Measurements from ENCODE around the gene COLEC12.
A peak's percentile ranks its signal among the peaks of the same experiment; 100 is the strongest.

The COLEC12 gene

DNA sequence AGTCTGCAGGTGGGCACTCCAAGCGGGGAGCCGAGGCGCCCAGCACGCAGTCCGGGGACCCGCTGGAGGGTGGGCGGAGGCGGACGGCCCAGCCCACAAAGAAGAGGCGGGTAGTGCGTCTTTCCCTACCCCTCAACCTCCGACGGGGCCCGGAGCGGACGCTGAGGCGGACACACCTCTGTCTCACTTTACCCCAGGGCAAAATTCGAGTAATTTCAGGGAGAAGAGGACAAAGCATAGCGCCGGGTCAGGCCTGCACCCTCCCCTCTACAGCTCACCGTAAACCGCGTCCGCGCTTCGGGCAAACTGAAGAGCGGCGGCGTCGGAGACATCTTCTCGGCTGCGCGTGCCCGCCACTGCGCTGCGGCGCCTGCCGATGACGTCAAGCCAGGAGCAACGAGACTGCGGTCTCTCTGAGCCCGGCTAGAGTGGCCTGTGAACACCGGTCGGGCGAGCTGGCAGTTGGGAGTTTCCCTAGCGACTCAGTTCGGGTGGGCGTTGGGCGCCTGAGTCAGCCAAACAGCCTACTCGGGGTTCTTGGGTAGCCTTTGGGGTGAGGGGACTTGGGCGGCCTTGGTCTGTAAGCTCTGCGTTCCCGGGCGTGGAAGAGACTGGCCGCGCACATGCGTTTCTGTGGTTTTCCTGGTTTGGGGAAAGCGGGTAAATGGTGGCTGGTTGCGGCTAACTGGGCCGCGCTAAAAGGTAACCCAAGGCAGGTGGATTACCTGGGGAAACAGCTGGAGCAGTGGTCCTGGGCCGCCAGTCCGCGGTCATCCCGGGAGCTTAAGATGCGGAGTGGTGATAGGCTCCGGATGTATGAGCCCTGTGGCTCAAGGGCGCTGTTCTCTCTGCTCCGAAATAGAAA is 232.6 kb downstream of the COLEC12 start, which contains the start of gene THOC1 (continued):
- TF ChIP-seq, protein P1, sequence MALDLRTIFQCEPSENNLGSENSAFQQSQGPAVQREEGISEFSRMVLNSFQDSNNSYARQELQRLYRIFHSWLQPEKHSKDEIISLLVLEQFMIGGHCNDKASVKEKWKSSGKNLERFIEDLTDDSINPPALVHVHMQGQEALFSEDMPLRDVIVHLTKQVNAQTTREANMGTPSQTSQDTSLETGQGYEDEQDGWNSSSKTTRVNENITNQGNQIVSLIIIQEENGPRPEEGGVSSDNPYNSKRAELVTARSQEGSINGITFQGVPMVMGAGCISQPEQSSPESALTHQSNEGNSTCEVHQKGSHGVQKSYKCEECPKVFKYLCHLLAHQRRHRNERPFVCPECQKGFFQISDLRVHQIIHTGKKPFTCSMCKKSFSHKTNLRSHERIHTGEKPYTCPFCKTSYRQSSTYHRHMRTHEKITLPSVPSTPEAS (tag by site-specific recombination; IDR thresholded peaks at IDR 0.05) = no peak; the same call in 1 of the 2 replicates
- TF ChIP-seq ZFP69B (tag by site-specific recombination; IDR thresholded peaks at IDR 0.05) (peak; percentile 37; the same call in 1 of the 2 replicates), BCL11A (tag by site-specific recombination; IDR thresholded peaks at IDR 0.05; ENCODE audit: low read depth) (no peak), ZNF571 (tag by site-specific recombination; IDR thresholded peaks at IDR 0.05) (no peak), ZNF792 (tag by site-specific recombination; IDR thresholded peaks at IDR 0.05) (peak; percentile 77; the same call in 1 of the 2 replicates), ZNF610 (tag by site-specific recombination; IDR thresholded peaks at IDR 0.05; ENCODE audit: borderline replicate concordance) (peak; percentile 93), ZNF624 (tag by site-specific recombination; IDR thresholded peaks at IDR 0.05) (no peak), ZSCAN23 (tag by site-specific recombination; IDR thresholded peaks at IDR 0.05) (no peak), ZFP3 (tag by site-specific recombination; IDR thresholded peaks at IDR 0.05; ENCODE audit: low read depth) (peak; percentile 16; the same call in 1 of the 2 replicates), ZNF747 (tag by site-specific recombination; IDR thresholded peaks at IDR 0.05) (no peak), ZNF426 (tag by site-specific recombination; IDR thresholded peaks at IDR 0.05) (no peak), ZNF677 (tag by site-specific recombination; IDR thresholded peaks at IDR 0.05) (no peak), ZNF324 (tag by site-specific recombination; IDR thresholded peaks at IDR 0.05) (peak; percentile 75; the same call in 1 of the 2 replicates), KLF7 (tag by site-specific recombination; IDR thresholded peaks at IDR 0.05; ENCODE audit: borderline replicate concordance) (peak; percentile 72; the same call in 1 of the 2 replicates), KLF9 (tag by site-specific recombination; IDR thresholded peaks at IDR 0.05; ENCODE audit: low read depth) (peak; percentile 89), ZNF214 (tag by site-specific recombination; IDR thresholded peaks at IDR 0.05; ENCODE audit: borderline replicate concordance) (no peak), ZBTB7A (tag by site-specific recombination; IDR thresholded peaks at IDR 0.05; ENCODE audit: low read depth) (0 out of 2 replicates have a peak, but pooled peaks have one; percentile 14), ZNF596 (tag by site-specific recombination; IDR thresholded peaks at IDR 0.05) (peak; percentile 38; the same call in 1 of the 2 replicates), ZBTB8A (tag by site-specific recombination; IDR thresholded peaks at IDR 0.05) (peak; percentile 92)
- TF ChIP-seq, protein P2, sequence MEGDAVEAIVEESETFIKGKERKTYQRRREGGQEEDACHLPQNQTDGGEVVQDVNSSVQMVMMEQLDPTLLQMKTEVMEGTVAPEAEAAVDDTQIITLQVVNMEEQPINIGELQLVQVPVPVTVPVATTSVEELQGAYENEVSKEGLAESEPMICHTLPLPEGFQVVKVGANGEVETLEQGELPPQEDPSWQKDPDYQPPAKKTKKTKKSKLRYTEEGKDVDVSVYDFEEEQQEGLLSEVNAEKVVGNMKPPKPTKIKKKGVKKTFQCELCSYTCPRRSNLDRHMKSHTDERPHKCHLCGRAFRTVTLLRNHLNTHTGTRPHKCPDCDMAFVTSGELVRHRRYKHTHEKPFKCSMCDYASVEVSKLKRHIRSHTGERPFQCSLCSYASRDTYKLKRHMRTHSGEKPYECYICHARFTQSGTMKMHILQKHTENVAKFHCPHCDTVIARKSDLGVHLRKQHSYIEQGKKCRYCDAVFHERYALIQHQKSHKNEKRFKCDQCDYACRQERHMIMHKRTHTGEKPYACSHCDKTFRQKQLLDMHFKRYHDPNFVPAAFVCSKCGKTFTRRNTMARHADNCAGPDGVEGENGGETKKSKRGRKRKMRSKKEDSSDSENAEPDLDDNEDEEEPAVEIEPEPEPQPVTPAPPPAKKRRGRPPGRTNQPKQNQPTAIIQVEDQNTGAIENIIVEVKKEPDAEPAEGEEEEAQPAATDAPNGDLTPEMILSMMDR (tag by site-specific recombination; IDR thresholded peaks at IDR 0.05) = 0 out of 2 replicates have a peak, but pooled peaks have one; percentile 8
- TF ChIP-seq, protein P3, sequence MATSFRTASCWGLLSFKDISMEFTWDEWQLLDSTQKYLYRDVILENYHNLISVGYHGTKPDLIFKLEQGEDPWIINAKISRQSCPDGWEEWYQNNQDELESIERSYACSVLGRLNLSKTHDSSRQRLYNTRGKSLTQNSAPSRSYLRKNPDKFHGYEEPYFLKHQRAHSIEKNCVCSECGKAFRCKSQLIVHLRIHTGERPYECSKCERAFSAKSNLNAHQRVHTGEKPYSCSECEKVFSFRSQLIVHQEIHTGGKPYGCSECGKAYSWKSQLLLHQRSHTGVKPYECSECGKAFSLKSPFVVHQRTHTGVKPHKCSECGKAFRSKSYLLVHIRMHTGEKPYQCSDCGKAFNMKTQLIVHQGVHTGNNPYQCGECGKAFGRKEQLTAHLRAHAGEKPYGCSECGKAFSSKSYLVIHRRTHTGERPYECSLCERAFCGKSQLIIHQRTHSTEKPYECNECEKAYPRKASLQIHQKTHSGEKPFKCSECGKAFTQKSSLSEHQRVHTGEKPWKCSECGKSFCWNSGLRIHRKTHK (tag by site-specific recombination; IDR thresholded peaks at IDR 0.05) = no peak
- TF ChIP-seq, protein P4, sequence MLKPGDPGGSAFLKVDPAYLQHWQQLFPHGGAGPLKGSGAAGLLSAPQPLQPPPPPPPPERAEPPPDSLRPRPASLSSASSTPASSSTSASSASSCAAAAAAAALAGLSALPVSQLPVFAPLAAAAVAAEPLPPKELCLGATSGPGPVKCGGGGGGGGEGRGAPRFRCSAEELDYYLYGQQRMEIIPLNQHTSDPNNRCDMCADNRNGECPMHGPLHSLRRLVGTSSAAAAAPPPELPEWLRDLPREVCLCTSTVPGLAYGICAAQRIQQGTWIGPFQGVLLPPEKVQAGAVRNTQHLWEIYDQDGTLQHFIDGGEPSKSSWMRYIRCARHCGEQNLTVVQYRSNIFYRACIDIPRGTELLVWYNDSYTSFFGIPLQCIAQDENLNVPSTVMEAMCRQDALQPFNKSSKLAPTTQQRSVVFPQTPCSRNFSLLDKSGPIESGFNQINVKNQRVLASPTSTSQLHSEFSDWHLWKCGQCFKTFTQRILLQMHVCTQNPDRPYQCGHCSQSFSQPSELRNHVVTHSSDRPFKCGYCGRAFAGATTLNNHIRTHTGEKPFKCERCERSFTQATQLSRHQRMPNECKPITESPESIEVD (tag by site-specific recombination; IDR thresholded peaks at IDR 0.05) = no peak
- TF ChIP-seq, protein P5, sequence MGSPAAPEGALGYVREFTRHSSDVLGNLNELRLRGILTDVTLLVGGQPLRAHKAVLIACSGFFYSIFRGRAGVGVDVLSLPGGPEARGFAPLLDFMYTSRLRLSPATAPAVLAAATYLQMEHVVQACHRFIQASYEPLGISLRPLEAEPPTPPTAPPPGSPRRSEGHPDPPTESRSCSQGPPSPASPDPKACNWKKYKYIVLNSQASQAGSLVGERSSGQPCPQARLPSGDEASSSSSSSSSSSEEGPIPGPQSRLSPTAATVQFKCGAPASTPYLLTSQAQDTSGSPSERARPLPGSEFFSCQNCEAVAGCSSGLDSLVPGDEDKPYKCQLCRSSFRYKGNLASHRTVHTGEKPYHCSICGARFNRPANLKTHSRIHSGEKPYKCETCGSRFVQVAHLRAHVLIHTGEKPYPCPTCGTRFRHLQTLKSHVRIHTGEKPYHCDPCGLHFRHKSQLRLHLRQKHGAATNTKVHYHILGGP (tag by site-specific recombination; IDR thresholded peaks at IDR 0.05) = peak; percentile 85
- TF ChIP-seq, protein P6, sequence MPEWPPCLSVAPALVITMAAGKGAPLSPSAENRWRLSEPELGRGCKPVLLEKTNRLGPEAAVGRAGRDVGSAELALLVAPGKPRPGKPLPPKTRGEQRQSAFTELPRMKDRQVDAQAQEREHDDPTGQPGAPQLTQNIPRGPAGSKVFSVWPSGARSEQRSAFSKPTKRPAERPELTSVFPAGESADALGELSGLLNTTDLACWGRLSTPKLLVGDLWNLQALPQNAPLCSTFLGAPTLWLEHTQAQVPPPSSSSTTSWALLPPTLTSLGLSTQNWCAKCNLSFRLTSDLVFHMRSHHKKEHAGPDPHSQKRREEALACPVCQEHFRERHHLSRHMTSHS (tag by site-specific recombination; IDR thresholded peaks at IDR 0.05) = no peak
- TF ChIP-seq, protein P7, sequence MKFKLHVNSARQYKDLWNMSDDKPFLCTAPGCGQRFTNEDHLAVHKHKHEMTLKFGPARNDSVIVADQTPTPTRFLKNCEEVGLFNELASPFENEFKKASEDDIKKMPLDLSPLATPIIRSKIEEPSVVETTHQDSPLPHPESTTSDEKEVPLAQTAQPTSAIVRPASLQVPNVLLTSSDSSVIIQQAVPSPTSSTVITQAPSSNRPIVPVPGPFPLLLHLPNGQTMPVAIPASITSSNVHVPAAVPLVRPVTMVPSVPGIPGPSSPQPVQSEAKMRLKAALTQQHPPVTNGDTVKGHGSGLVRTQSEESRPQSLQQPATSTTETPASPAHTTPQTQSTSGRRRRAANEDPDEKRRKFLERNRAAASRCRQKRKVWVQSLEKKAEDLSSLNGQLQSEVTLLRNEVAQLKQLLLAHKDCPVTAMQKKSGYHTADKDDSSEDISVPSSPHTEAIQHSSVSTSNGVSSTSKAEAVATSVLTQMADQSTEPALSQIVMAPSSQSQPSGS (tag by site-specific recombination; IDR thresholded peaks at IDR 0.05; ENCODE audit: low read depth) = peak; percentile 94
- TF ChIP-seq, protein P8, sequence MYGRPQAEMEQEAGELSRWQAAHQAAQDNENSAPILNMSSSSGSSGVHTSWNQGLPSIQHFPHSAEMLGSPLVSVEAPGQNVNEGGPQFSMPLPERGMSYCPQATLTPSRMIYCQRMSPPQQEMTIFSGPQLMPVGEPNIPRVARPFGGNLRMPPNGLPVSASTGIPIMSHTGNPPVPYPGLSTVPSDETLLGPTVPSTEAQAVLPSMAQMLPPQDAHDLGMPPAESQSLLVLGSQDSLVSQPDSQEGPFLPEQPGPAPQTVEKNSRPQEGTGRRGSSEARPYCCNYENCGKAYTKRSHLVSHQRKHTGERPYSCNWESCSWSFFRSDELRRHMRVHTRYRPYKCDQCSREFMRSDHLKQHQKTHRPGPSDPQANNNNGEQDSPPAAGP (tag by site-specific recombination; IDR thresholded peaks at IDR 0.05) = peak; percentile 72; the same call in 1 of the 2 replicates

All from HEK293 (cell line).